K562 (cell line): ENCODE data around the gene MTIF3. TPM values are rescaled to one million over a fixed set of nuclear protein-coding genes. Genes with fewer than 3 reads are reported as not detected.
A peak's percentile ranks its signal among the peaks of the same experiment; 100 is the strongest.

ENCODE experiments used
- FOXJ2 ChIP-seq: fragments of 200-800 bp; sonication (Bioruptor generic); IDR thresholded peaks from 2 replicates; pipeline ENCODE4 v1.6.1; 2016; ENCODE audit warnings: missing genetic modification characterization, missing compliant biosample characterization
- GATA2 ChIP-seq: sonication (generic); formaldehyde crosslinking; IDR thresholded peaks from 2 replicates; pipeline ENCODE4 v1.4.0; 2020; ENCODE audit warnings: mild to moderate bottlenecking, missing genetic modification reagents
- HNRNPK ChIP-seq: fragments of 200-400 bp; formaldehyde crosslinking; IDR thresholded peaks from one replicate; pipeline ENCODE4 v1.6.1; 2018; ENCODE audit warnings: mild to moderate bottlenecking, low read depth, low read length; ENCODE audit not compliant: poor library complexity, severe bottlenecking
- MAFF ChIP-seq: IDR thresholded peaks from 2 replicates; pipeline ENCODE4 v1.6.1; 2012; ENCODE audit warnings: low read length, improper control_type of control experiment
- NBN ChIP-seq: fragments of 450-650 bp; IDR thresholded peaks from 2 replicates; pipeline ENCODE4 v1.6.1; 2016; ENCODE audit warnings: low read depth, mild to moderate bottlenecking
- PTTG1 ChIP-seq: fragments of 450-650 bp; IDR thresholded peaks from 2 replicates; pipeline ENCODE4 v1.6.1; 2016; ENCODE audit warnings: low read depth, mild to moderate bottlenecking, missing genetic modification characterization, missing compliant biosample characterization
- RBM34 ChIP-seq: fragments of 200-400 bp; formaldehyde crosslinking; IDR thresholded peaks from 2 replicates; pipeline ENCODE4 v1.6.1; 2018; ENCODE audit warnings: low read length, borderline replicate concordance; ENCODE audit not compliant: insufficient read depth
- RNF2 ChIP-seq: sonication (generic); IDR thresholded peaks from 2 replicates; pipeline ENCODE4 v1.6.1; 2016
- ZNF217 ChIP-seq: sonication (generic); formaldehyde crosslinking; IDR thresholded peaks from 2 replicates; pipeline ENCODE4 v1.8.0; 2022; ENCODE audit warnings: mild to moderate bottlenecking, missing genetic modification reagents
- ZNF444 ChIP-seq: fragments of 250-450 bp; sonication (Bioruptor Pico); IDR thresholded peaks from 2 replicates; pipeline ENCODE4 v1.4.0; 2020; ENCODE audit warnings: mild to moderate bottlenecking, moderate library complexity
- ZNF668 ChIP-seq: fragments of 250-450 bp; sonication (Bioruptor Pico); IDR thresholded peaks from 2 replicates; pipeline ENCODE4 v1.8.0; 2022; ENCODE audit warnings: mild to moderate bottlenecking, inconsistent platforms
- polyA plus RNA-seq, 8 experiments: library from polyadenylated mRNA; depleted of rRNA in 4 of 8; stranded (reverse) in 5 of 8; unstranded in 3 of 8; fragments of >200 nt; fragmentation: Nextera tagmentation in 2 of 8; fragmentation: Illumina TruSeq in 1 of 8; extraction: Ambion mirVana in 2 of 8; extraction: Trizol in 1 of 8; gene quantifications; 2 replicates each; pipeline versions ENCODE4 v1.2.1 to v1.2.3, GENCODE V29; 2011 to 2014; ENCODE audit warnings: inconsistent platforms in 1 of 8, missing spikeins in 1 of 8
- total RNA-seq, 7 experiments: library from RNA; depleted of rRNA in 6 of 7; stranded (reverse); fragments of >200 nt in 6 of 7; fragmentation: Illumina TruSeq in 2 of 7; extraction: Trizol in 2 of 7; gene quantifications; 2 replicates each; pipeline versions ENCODE4 v1.2.1 to v1.2.3, GENCODE V29; 2011 to 2021; ENCODE audit warnings: low replicate concordance in 1 of 7
- TF ChIP-seq, protein P1 (sequence below): IDR thresholded peaks from 2 replicates; pipeline ENCODE4 v1.6.1; 2016; ENCODE audit warnings: missing genetic modification characterization, missing compliant biosample characterization
- TF ChIP-seq, protein P2 (sequence below): fragments of 450-650 bp; conservative IDR thresholded peaks from 2 replicates; pipeline ENCODE4 v1.6.1; 2016; ENCODE audit warnings: missing genetic modification characterization, low read depth, mild to moderate bottlenecking, control low read depth, missing compliant biosample characterization
- TF ChIP-seq, protein P3 (sequence below): fragments of 450-650 bp; IDR thresholded peaks from 2 replicates; pipeline ENCODE4 v1.6.1; 2016
- TF ChIP-seq, protein P4 (sequence below), 2 experiments: fragments of 450-650 bp; IDR thresholded peaks; 2 replicates each; pipeline ENCODE4 v1.6.1; 2018; ENCODE audit warnings: mild to moderate bottlenecking in 2 of 2, low read depth in 1 of 2; ENCODE audit not compliant: partially characterized antibody in 2 of 2
- TF ChIP-seq, protein P5 (sequence below): fragments of 250-450 bp; sonication (Bioruptor Pico); IDR thresholded peaks from 2 replicates; pipeline ENCODE4 v1.5.0; 2022; ENCODE audit warnings: mild to moderate bottlenecking

The MTIF3 gene
- total and polyA plus RNA-seq, 9 of the 15 experiments (the other 6 are each of a cell fraction or from before 2014, with no cell fraction given): 23.5 to 73.6 (median 45.2) TPM

DNA sequence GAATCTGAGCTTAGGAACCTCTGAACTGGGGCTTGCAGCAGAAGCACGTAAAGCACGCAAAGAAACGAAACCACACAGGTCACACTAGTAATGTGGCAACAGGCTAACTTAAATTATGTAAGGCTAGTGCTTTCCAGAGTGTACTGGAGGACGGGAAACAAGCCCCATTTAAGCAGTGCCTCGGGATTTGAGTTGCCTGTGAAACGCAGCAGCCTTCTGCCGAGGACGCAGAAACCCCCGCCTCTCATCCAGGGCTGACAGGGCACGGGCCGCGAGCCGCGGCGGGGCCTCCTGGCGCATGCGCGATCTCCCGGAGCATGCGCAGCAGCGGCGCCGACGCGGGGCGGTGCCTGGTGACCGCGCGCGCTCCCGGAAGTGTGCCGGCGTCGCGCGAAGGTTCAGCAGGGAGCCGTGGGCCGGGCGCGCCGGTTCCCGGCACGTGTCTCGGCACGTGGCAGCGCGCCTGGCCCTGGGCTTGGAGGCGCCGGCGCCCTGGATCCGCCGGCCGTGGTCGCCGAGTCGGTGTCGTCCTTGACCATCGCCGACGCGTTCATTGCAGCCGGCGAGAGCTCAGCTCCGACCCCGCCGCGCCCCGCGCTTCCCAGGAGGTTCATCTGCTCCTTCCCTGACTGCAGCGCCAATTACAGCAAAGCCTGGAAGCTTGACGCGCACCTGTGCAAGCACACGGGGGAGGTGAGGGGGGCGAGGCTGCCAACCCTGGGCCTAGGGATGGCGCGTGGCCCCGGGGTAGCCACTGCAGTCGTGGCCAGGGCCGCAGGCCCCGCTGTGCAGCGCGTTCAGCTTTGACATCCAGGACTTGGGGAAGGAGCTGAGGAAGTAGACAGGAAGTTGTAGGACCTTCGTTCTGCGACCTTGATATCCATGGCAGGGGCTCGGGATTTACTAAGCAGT, 25.9 kb downstream of the MTIF3 start, which contains the start of gene GTF3A (continued):
- TF ChIP-seq, protein P1, sequence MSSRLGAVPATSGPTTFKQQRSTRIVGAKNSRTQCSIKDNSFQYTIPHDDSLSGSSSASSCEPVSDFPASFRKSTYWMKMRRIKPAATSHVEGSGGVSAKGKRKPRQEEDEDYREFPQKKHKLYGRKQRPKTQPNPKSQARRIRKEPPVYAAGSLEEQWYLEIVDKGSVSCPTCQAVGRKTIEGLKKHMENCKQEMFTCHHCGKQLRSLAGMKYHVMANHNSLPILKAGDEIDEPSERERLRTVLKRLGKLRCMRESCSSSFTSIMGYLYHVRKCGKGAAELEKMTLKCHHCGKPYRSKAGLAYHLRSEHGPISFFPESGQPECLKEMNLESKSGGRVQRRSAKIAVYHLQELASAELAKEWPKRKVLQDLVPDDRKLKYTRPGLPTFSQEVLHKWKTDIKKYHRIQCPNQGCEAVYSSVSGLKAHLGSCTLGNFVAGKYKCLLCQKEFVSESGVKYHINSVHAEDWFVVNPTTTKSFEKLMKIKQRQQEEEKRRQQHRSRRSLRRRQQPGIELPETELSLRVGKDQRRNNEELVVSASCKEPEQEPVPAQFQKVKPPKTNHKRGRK: no peak
- TF ChIP-seq, protein P2, sequence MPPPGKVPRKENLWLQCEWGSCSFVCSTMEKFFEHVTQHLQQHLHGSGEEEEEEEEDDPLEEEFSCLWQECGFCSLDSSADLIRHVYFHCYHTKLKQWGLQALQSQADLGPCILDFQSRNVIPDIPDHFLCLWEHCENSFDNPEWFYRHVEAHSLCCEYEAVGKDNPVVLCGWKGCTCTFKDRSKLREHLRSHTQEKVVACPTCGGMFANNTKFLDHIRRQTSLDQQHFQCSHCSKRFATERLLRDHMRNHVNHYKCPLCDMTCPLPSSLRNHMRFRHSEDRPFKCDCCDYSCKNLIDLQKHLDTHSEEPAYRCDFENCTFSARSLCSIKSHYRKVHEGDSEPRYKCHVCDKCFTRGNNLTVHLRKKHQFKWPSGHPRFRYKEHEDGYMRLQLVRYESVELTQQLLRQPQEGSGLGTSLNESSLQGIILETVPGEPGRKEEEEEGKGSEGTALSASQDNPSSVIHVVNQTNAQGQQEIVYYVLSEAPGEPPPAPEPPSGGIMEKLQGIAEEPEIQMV (tag): no peak
- no peak for TF ChIP-seq FOXJ2 (tag)
- no peak for TF ChIP-seq ZNF444
- TF ChIP-seq MAFF: no peak
- no peak for TF ChIP-seq ZNF217 (CRISPR knock-in tag)
- TF ChIP-seq, protein P3, sequence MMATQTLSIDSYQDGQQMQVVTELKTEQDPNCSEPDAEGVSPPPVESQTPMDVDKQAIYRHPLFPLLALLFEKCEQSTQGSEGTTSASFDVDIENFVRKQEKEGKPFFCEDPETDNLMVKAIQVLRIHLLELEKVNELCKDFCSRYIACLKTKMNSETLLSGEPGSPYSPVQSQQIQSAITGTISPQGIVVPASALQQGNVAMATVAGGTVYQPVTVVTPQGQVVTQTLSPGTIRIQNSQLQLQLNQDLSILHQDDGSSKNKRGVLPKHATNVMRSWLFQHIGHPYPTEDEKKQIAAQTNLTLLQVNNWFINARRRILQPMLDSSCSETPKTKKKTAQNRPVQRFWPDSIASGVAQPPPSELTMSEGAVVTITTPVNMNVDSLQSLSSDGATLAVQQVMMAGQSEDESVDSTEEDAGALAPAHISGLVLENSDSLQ: peak; percentile 37; the same call in 1 of the 2 replicates
- no peak for TF ChIP-seq GATA2 (CRISPR knock-in tag)
- TF ChIP-seq HNRNPK: no peak
- TF ChIP-seq ZNF668 (CRISPR knock-in tag): no peak
- TF ChIP-seq, protein P4, sequence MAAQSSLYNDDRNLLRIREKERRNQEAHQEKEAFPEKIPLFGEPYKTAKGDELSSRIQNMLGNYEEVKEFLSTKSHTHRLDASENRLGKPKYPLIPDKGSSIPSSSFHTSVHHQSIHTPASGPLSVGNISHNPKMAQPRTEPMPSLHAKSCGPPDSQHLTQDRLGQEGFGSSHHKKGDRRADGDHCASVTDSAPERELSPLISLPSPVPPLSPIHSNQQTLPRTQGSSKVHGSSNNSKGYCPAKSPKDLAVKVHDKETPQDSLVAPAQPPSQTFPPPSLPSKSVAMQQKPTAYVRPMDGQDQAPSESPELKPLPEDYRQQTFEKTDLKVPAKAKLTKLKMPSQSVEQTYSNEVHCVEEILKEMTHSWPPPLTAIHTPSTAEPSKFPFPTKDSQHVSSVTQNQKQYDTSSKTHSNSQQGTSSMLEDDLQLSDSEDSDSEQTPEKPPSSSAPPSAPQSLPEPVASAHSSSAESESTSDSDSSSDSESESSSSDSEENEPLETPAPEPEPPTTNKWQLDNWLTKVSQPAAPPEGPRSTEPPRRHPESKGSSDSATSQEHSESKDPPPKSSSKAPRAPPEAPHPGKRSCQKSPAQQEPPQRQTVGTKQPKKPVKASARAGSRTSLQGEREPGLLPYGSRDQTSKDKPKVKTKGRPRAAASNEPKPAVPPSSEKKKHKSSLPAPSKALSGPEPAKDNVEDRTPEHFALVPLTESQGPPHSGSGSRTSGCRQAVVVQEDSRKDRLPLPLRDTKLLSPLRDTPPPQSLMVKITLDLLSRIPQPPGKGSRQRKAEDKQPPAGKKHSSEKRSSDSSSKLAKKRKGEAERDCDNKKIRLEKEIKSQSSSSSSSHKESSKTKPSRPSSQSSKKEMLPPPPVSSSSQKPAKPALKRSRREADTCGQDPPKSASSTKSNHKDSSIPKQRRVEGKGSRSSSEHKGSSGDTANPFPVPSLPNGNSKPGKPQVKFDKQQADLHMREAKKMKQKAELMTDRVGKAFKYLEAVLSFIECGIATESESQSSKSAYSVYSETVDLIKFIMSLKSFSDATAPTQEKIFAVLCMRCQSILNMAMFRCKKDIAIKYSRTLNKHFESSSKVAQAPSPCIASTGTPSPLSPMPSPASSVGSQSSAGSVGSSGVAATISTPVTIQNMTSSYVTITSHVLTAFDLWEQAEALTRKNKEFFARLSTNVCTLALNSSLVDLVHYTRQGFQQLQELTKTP (IDR thresholded peaks at IDR 0.05; ENCODE audit: low read depth in 1 of 2, partially characterized antibody in 2 of 2): no peak
- TF ChIP-seq, protein P5, sequence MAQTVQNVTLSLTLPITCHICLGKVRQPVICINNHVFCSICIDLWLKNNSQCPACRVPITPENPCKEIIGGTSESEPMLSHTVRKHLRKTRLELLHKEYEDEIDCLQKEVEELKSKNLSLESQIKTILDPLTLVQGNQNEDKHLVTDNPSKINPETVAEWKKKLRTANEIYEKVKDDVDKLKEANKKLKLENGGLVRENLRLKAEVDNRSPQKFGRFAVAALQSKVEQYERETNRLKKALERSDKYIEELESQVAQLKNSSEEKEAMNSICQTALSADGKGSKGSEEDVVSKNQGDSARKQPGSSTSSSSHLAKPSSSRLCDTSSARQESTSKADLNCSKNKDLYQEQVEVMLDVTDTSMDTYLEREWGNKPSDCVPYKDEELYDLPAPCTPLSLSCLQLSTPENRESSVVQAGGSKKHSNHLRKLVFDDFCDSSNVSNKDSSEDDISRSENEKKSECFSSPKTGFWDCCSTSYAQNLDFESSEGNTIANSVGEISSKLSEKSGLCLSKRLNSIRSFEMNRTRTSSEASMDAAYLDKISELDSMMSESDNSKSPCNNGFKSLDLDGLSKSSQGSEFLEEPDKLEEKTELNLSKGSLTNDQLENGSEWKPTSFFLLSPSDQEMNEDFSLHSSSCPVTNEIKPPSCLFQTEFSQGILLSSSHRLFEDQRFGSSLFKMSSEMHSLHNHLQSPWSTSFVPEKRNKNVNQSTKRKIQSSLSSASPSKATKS (CRISPR knock-in tag): no peak
- 0 out of 2 replicates have a peak, but pooled peaks have one; percentile 24 for TF ChIP-seq NBN
- no peak for TF ChIP-seq RBM34
- TF ChIP-seq PTTG1 (tag): no peak
- TF ChIP-seq RNF2: peak; percentile 41; the same call in 1 of the 2 replicates
